ENCODE results near the gene F7. TPM values are rescaled to one million over a fixed set of nuclear protein-coding genes. Genes with fewer than 3 reads are reported as not detected.

The F7 gene
- polyA plus RNA-seq, 2 of the 4 experiments (the other 2 are of a cell fraction), result 0.26 to 0.65 TPM

DNA sequence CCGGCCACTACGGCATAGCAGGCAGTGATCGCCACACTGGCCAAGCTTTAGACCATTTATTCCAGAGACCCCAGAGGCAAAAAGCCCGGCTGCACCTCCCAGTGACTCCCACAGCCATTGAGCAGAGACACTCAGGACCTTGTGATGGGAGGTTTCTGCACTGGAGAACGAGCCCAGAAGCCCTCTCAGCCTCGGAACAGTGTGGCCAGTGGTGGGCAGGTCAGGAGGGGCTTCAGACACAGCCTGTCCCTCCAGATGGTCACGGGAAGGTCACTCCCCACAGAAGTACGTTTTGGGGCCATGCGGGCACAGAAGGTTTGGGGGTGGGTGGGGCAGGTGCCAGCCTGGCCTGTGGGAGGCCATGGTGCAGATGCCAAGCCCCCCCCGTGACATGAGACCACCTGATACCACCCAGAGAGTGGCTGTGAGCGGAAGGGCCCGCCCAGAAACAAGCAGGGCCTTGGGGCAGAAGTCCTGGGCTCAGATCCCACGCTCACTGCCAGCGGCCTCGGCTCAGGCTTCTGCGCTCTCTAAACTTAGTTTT, 16.4 kb downstream of the F7 start:
- Histone ChIP-seq H3K4me3 (no peak overlapping the region), H3K4me1 (no peaks in the 10 kb centered on the region), H3K27ac (no peak overlapping the region), H3K4me2 (no peak overlapping the region), H3K9me3 (no peaks in the 10 kb centered on the region)
- WGBS (ENCODE audit: missing lambda C conversion rate), result 81% methylated on average over 5 of the region's 16 CpGs
- POLR2A ChIA-PET, result no interaction called here
- CTCF ChIA-PET, result no interaction called here
- DNase-seq (ENCODE audit: low read depth in 1 of 2, low spot score in 1 of 2) (no peak), ATAC-seq (no peak), FAIRE-seq (no peak)
- TF ChIP-seq RARB (CRISPR knock-in tag; IDR thresholded peaks at IDR 0.05), result no peak
- no peak for TF ChIP-seq ZNF302 (CRISPR knock-in tag; IDR thresholded peaks at IDR 0.05)
- TF ChIP-seq CEBPB (IDR thresholded peaks at IDR 0.05), result no peak
- TF ChIP-seq FOSL2 (IDR thresholded peaks at IDR 0.05), result no peak
- no peak for TF ChIP-seq FOSL2 (CRISPR knock-in tag; IDR thresholded peaks at IDR 0.05)
- no peak for TF ChIP-seq EP300 (IDR thresholded peaks at IDR 0.05)
- no peak for TF ChIP-seq ESRRA (IDR thresholded peaks at IDR 0.05; ENCODE audit: borderline replicate concordance, low read length)
- TF ChIP-seq JUN (IDR thresholded peaks at IDR 0.05), result no peak
- TF ChIP-seq NR3C1 (IDR thresholded peaks at IDR 0.05), result no peak
- no peak for TF ChIP-seq HDAC2 (IDR thresholded peaks at IDR 0.05)
- TF ChIP-seq JUNB (IDR thresholded peaks at IDR 0.05), result no peak
- TF ChIP-seq PHF8 (IDR thresholded peaks at IDR 0.05; ENCODE audit: borderline replicate concordance, low read depth), result no peak
- no peak for TF ChIP-seq SMC3 (IDR thresholded peaks at IDR 0.05)
- no peak for TF ChIP-seq POLR2AphosphoS2 (conservative IDR thresholded peaks at IDR 0.05; ENCODE audit: low read length)
- TF ChIP-seq RAD21 (conservative IDR thresholded peaks at IDR 0.05 in 1 of 2, IDR thresholded peaks at IDR 0.05 in 1 of 2), result no peak

- ChIA-PET POLR2A (no interaction called here), CTCF (interaction anchor here (0.9 to 1.7 kb wide), 3 partner anchors 8 to 435 kb away, joined by 3 to 5 read pairs (median 5); no protein-coding TSS in a partner anchor)
- DNase-seq (ENCODE audit: low read depth in 1 of 2, low spot score in 1 of 2), result peak in 1 of 2 experiments; percentile 17
- no peak for TF ChIP-seq NFE2L2 (conservative IDR thresholded peaks at IDR 0.05; ENCODE audit: low read length)
- TF ChIP-seq HMGXB4 (CRISPR knock-in tag; IDR thresholded peaks at IDR 0.05; ENCODE audit: borderline replicate concordance), result no peak
- no peak for TF ChIP-seq POLR2A (IDR thresholded peaks at IDR 0.05; ENCODE audit: low read length)
- TF ChIP-seq HOXA7 (CRISPR knock-in tag; IDR thresholded peaks at IDR 0.05), result no peak
- TF ChIP-seq EP300 (IDR thresholded peaks at IDR 0.05), result no peak
- no peak within 1 kb of the TSS for H3K4me3 ChIP-seq
- no peaks in the 10 kb centered on the region for H3K4me1 ChIP-seq
- ATAC-seq, result peak in 1 of 2 experiments; percentile 79; a peak in 3 of 6 replicates
- 67% methylated on average over 10 of the region's 23 CpGs for WGBS (ENCODE audit: missing lambda C conversion rate)
- H3K9me3 ChIP-seq, result no peaks in the 10 kb centered on the region
- H3K27ac ChIP-seq, result no peak within 1 kb of the TSS
- no peak for FAIRE-seq
- H3K4me2 ChIP-seq, result no peak within 1 kb of the TSS
These were observed 17.1 kb downstream of the F7 start, which contains the start of gene F10 for GRCh38 chr13:113122550-113123225. TSS of gene F10 (plus strand) at chr13:113122799. CDS start at chr13:113122856, 57 bp downstream.

DNA sequence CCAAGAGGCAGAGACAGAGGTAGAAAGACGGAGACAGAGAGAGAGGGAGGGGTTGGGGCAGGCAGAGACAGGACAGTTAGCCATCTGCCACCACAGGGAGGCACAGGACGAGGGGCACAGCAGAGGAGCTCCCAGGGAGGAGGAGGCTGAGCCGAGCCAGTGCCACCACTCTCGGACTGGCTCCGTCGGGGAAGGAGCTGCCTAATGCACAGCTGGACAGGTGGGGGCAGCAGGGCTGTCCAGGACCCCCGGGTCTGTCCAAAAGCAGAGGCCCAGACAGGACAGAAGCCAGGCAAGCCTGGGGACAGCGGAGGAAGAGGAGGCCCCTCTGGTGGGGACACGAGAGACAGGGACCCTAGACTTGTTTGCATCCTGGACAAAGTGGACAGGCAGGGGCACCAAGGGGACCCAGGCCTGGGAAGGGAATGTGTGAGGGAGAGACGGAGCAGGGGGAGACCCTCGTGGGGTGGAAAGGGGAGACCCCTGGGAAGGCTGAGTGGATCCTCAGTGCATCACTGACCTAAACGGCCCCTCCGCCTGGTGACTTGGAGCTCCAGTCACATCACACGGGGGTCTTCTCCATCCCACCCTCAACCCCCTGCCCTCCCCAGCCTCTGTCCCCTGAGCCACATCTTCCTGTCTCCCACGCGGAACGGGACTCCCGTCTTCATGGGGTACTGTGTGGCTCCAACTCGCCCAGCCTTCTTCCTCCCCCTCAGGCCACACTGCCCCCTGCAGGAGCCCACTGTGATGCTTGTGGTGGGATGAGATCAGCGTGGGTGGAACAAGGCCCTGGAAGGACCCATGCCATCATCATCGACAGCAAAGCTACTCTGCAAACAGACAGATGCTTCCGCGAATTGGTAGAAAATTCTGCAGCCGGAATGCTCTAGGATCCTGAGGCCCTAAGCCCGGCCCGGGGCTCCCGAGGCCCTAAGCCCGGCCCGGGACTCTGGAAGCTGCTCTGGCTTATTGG, 17.9 kb downstream of the F7 start:
- POLR2A ChIA-PET, result no interaction called here

More for the DNA sequence above, 17.9 kb downstream of the F7 start:
- DNase-seq (ENCODE audit: low read depth in 1 of 2, low spot score in 1 of 2) (no peak), ATAC-seq (peak; percentile 46 to 74; a peak in 3 of 6 replicates), FAIRE-seq (no peak)
- Histone ChIP-seq H3K4me1 (no peaks in the 10 kb centered on the region), H3K27ac (no peak overlapping the region), H3K4me2 (no peak overlapping the region), H3K9me3 (no peaks in the 10 kb centered on the region), H3K4me3 (no peak overlapping the region)
- TF ChIP-seq CTCF (IDR thresholded peaks at IDR 0.05), result peak; percentile 11; the same call in 1 of the 3 replicates
- TF ChIP-seq FOSL2 (IDR thresholded peaks at IDR 0.05), result no peak
- TF ChIP-seq FOSL2 (CRISPR knock-in tag; IDR thresholded peaks at IDR 0.05), result no peak
- peak in 1 of 2 experiments; percentile 33; a peak in 1 of 5 replicates for TF ChIP-seq RAD21 (conservative IDR thresholded peaks at IDR 0.05 in 1 of 2, IDR thresholded peaks at IDR 0.05 in 1 of 2)
- CTCF ChIA-PET, result interaction anchor here (0.8 to 1.7 kb wide), 7 partner anchors 9 to 436 kb away, joined by 3 to 5 read pairs (median 3); no protein-coding TSS in a partner anchor
- WGBS (ENCODE audit: missing lambda C conversion rate), result 74% methylated on average over 23 of the region's 29 CpGs

Measured in A549 (cell line).